ENCODE results near the gene SPAG16. TPM values are rescaled to one million over a fixed set of nuclear protein-coding genes. Genes with fewer than 3 reads are reported as not detected.

Gene SPAG16
- polyA plus RNA-seq, 1 of the 3 experiments (the other 2 are of a cell fraction), result 29.5 TPM

GRCh38 chr2:213757525-213757924 is 473.3 kb downstream of the SPAG16 start:
- Histone ChIP-seq H3K79me2 (ENCODE audit: insufficient read depth) (no peaks in the 10 kb centered on the region), H3K9me3 (no peaks in the 10 kb centered on the region), H3K27ac (ENCODE audit: low read depth in 2 of 2, low read length in 1 of 2) (no peak overlapping the region), H3K27me3 (ENCODE audit: insufficient read depth) (no peaks in the 10 kb centered on the region), H4K20me1 (ENCODE audit: insufficient read depth) (no peaks in the 10 kb centered on the region), H3K36me3 (replicated peaks in 1 of 2; ENCODE audit: control insufficient read depth in 1 of 2, insufficient read depth in 2 of 2, low read length in 1 of 2) (no peaks in the 10 kb centered on the region), H2AFZ (ENCODE audit: low read depth) (no peak overlapping the region), H3F3A (replicated peaks; ENCODE audit: insufficient read depth) (no peaks in the 10 kb centered on the region), H3K4me2 (no peak overlapping the region), H3K4me3 (ENCODE audit: low read depth in 2 of 2, low read length in 1 of 2) (no peak overlapping the region), H3K9ac (no peak overlapping the region), H3K4me1 (ENCODE audit: control insufficient read depth in 1 of 2, insufficient read depth in 2 of 2, low read depth in 1 of 2, low read length in 1 of 2) (no peaks in the 10 kb centered on the region), H3K9me2 (no peaks in the 10 kb centered on the region)
- TF ChIP-seq MXI1 (IDR thresholded peaks at IDR 0.05; ENCODE audit: low read depth, low read length), result no peak
- no peak for TF ChIP-seq IRF3 (IDR thresholded peaks at IDR 0.05; ENCODE audit: low read depth, low read length)
- no peak for TF ChIP-seq CTCF (IDR thresholded peaks at IDR 0.05)
- TF ChIP-seq TEAD4 (IDR thresholded peaks at IDR 0.05; ENCODE audit: borderline replicate concordance, insufficient read depth), result no peak
- TF ChIP-seq NRF1 (IDR thresholded peaks at IDR 0.05; ENCODE audit: low read depth, low read length), result no peak
- no peak for TF ChIP-seq SMC3 (IDR thresholded peaks at IDR 0.05; ENCODE audit: low read depth, low read length)
- TF ChIP-seq YY1 (IDR thresholded peaks at IDR 0.05; ENCODE audit: low read depth), result no peak
- TF ChIP-seq REST (IDR thresholded peaks at IDR 0.05; ENCODE audit: low read depth, low read length), result no peak
- TF ChIP-seq FOSL2 (IDR thresholded peaks at IDR 0.05; ENCODE audit: borderline replicate concordance, low read depth), result no peak
- TF ChIP-seq EP300 (IDR thresholded peaks at IDR 0.05; ENCODE audit: borderline replicate concordance in 1 of 2, low read depth in 1 of 2, low read length in 1 of 2), result no peak
- TF ChIP-seq TCF12 (IDR thresholded peaks at IDR 0.05), result no peak
- TF ChIP-seq FOXJ3 (CRISPR knock-in tag; IDR thresholded peaks at IDR 0.05), result no peak
- no peak for TF ChIP-seq TAF1 (IDR thresholded peaks at IDR 0.05; ENCODE audit: borderline replicate concordance, low read depth, low read length)
- TF ChIP-seq RCOR1 (IDR thresholded peaks at IDR 0.05; ENCODE audit: low read length), result no peak
- no peak for TF ChIP-seq GATA2 (CRISPR knock-in tag; IDR thresholded peaks at IDR 0.05)
- no peak for TF ChIP-seq ZBTB33 (IDR thresholded peaks at IDR 0.05; ENCODE audit: borderline replicate concordance, low read depth)
- TF ChIP-seq FOXM1 (IDR thresholded peaks at IDR 0.05; ENCODE audit: low read depth), result no peak
- no peak for TF ChIP-seq MEF2A (IDR thresholded peaks at IDR 0.05; ENCODE audit: borderline replicate concordance, low read depth)
- ChIA-PET POLR2A (no interaction called here), CTCF (interaction anchor here (1.6 kb wide), 1 partner anchor 9 kb away, joined by 3 read pairs; no protein-coding TSS in a partner anchor)
- no peak for DNase-seq
- WGBS (ENCODE audit: low lambda C conversion rate), result 51% methylated on average over 3 of the region's 3 CpGs
